Measurements from ENCODE around the gene ADCYAP1R1. TPM values are rescaled to one million over a fixed set of nuclear protein-coding genes. Genes with fewer than 3 reads are reported as not detected.

The ADCYAP1R1 gene
- total RNA-seq, 1 experiment from 2014 or later = 8.9 TPM

- no peaks in the 10 kb centered on the region for H3K79me1 ChIP-seq (ENCODE audit: insufficient read depth, low read depth, low read length, poor library complexity, severe bottlenecking)
- TF ChIP-seq CTCF (conservative IDR thresholded peaks at IDR 0.05) = no peak
- no peak overlapping the region for H2AFZ ChIP-seq (ENCODE audit: low read length)
- peaks cover 32% of the 10 kb centered on the region for H3K27me3 Mint-ChIP-seq (ENCODE audit: low read depth)
- no peak overlapping the region for H4K91ac ChIP-seq (ENCODE audit: insufficient read length, low read depth, low read length)
- H3K9ac ChIP-seq (ENCODE audit: extremely low read depth, insufficient read length, low read length) = no peak overlapping the region
- no peaks in the 10 kb centered on the region for H3K23me2 ChIP-seq (ENCODE audit: insufficient read length, low read depth, low read length, poor library complexity, severe bottlenecking)
- no peak overlapping the region for H4K5ac ChIP-seq (ENCODE audit: insufficient read length, low read depth, low read length)
- no CpG with 5 or more reads among the region's 3 CpGs for WGBS (ENCODE audit: extremely low coverage, insufficient read length, low lambda C conversion rate)
- H2BK5ac ChIP-seq (ENCODE audit: insufficient read length, low read length) = no peak overlapping the region
- no peak overlapping the region for H3K27ac Mint-ChIP-seq
- no peaks in the 10 kb centered on the region for H4K20me1 ChIP-seq (ENCODE audit: control insufficient read depth, insufficient read depth, insufficient read length)
- no peak overlapping the region for H3K4me2 ChIP-seq (ENCODE audit: insufficient read depth, insufficient read length, low read length)
- H3K14ac ChIP-seq (ENCODE audit: insufficient read depth, low read length) = no peak overlapping the region
- no peak overlapping the region for H3K27ac ChIP-seq (ENCODE audit: insufficient read length, low read depth, low read length)
- no peak overlapping the region for H2BK15ac ChIP-seq (ENCODE audit: low read depth, low read length)
- no peak overlapping the region for H2BK120ac ChIP-seq (ENCODE audit: low read depth, low read length, poor library complexity, severe bottlenecking)
- no peak overlapping the region for H2AK5ac ChIP-seq (ENCODE audit: insufficient read length, low read length)
- H3K4me1 ChIP-seq (ENCODE audit: insufficient read depth, low read length) = no peaks in the 10 kb centered on the region
- H3K4ac ChIP-seq (ENCODE audit: low read depth, low read length) = no peak overlapping the region
- no peak overlapping the region for H3T11ph ChIP-seq (ENCODE audit: low read length)
- H3K79me2 ChIP-seq (ENCODE audit: insufficient read depth, low read length) = no peaks in the 10 kb centered on the region
- H3K4me3 Mint-ChIP-seq = no peak overlapping the region
- H3K9me3 ChIP-seq (ENCODE audit: control insufficient read depth, low read depth, low read length) = no peaks in the 10 kb centered on the region
- H3K36me3 Mint-ChIP-seq (ENCODE audit: insufficient read depth in 1 of 3, low read depth in 3 of 3) = no peaks in the 10 kb centered on the region; a peak in 1 of 7 replicates
- no peak overlapping the region for H3K56ac ChIP-seq (ENCODE audit: insufficient read length, low read depth, low read length)
- no peak for DNase-seq
- H2BK12ac ChIP-seq (ENCODE audit: insufficient read length, low read depth, low read length) = no peak overlapping the region
- H3K9me3 Mint-ChIP-seq = no peaks in the 10 kb centered on the region; a peak in 1 of 5 replicates
- no peak overlapping the region for H3K18ac ChIP-seq (ENCODE audit: insufficient read length, low read depth, low read length)
- no peak overlapping the region for H2BK20ac ChIP-seq (ENCODE audit: low read depth, low read length, poor library complexity, severe bottlenecking)
- peaks cover 27 to 48% of the 10 kb centered on the region in 2 experiments for H3K4me1 Mint-ChIP-seq
- no peak overlapping the region for H4K8ac ChIP-seq (replicated peaks; ENCODE audit: insufficient read length, low read depth, low read length)
- H3K23ac ChIP-seq (ENCODE audit: insufficient read length, low read depth, low read length) = no peak overlapping the region
- peaks cover under 1% of the 10 kb centered on the region; the same call in 1 of the 2 replicates for H3K27me3 ChIP-seq (ENCODE audit: insufficient read depth, low read length)
These were observed 6.6 kb downstream of the ADCYAP1R1 start for GRCh38 chr7:31058688-31059087.
